GM12892 (cell line): ENCODE data around the gene CCDC85C.

ENCODE experiments used
- POLR2A ChIP-seq: IDR thresholded peaks from 2 replicates; pipeline ENCODE4 v1.6.1; 2011; ENCODE audit warnings: low read depth, low read length, control low read depth
- POLR2AphosphoS5 ChIP-seq: IDR thresholded peaks from 2 replicates; pipeline ENCODE4 v1.6.1; 2011; ENCODE audit warnings: low read depth, low read length, control low read depth
- TAF1 ChIP-seq: IDR thresholded peaks from 2 replicates; pipeline ENCODE4 v1.6.1; 2011; ENCODE audit warnings: low read depth, mild to moderate bottlenecking, control low read depth, low read length, borderline replicate concordance

DNA sequence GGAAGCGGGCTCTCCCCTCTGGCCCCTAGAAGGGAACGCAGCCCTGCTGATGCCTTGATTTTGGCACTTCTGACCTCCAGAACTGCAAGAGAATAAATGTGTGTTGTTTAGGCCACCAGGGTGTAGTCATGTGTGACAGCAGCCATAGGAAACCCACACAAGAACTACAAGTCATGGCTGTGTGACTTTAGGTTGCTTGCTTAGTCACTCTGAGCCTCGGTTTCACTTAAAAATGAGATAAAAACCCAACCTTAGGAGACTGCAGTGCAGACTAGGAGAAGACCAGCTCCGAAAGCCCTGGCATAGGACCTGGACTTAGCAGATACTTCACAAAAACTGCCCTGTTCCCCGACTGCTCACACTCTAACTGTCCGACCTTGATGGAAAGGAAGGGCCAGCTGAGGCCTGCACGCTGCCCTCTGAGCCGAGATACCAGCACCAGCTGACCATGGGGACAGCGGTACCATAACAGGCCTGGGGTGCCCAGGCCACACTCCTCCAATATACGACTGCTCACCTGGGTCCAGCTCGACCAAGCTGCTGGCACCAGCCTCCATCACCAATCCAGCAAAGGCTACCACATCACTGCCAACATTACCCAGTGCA is 53.5 kb downstream of the CCDC85C start:
- TF ChIP-seq POLR2A (no peak), TAF1 (no peak), POLR2AphosphoS5 (no peak)
